A673 (cell line): ENCODE measurements around the gene AK2.

ENCODE experiments used
- CTCF ChIP-seq: fragments of 300-800, 200-600 bp; sonication (generic); conservative IDR thresholded peaks from 2 replicates; pipeline ENCODE4 v1.5.1; 2017; ENCODE audit warnings: low read depth, mild to moderate bottlenecking, antibody characterized with exemption, low read length, moderate library complexity, mixed read lengths
- EZH2 ChIP-seq: fragments of 200-600 bp; sonication (generic); IDR thresholded peaks from 2 replicates; pipeline ENCODE4 v1.6.1; 2017; ENCODE audit warnings: borderline replicate concordance, low read depth, mild to moderate bottlenecking, mixed read lengths, antibody characterized with exemption, low read length; ENCODE audit not compliant: poor library complexity, severe bottlenecking

GRCh38 chr1:33014464-33015163 is 22.1 kb downstream of the AK2 start:
- TF ChIP-seq CTCF (peak; percentile 23; the same call in 1 of the 2 replicates), EZH2 (no peak)
